Adipocyte (in vitro differentiated cells): ENCODE measurements around the gene ZNF740.

Source experiments
- DNase-seq: peaks from one replicate; pipeline ENCODE4 v3.0.0-alpha.2; 2015; ENCODE audit warnings: low read depth
- H3K27me3 ChIP-seq: replicated peaks from 2 replicates; pipeline ENCODE4 v1.7.0; 2013; ENCODE audit warnings: mild to moderate bottlenecking, low read length, moderate library complexity; ENCODE audit not compliant: control insufficient read depth, insufficient read depth
- H3K36me3 ChIP-seq: 2 replicates; pipeline ENCODE4 v1.7.0; 2013; ENCODE audit warnings: low read length, mild to moderate bottlenecking, moderate library complexity; ENCODE audit not compliant: control insufficient read depth, insufficient read depth, severe bottlenecking
- H3K4me1 ChIP-seq: 2 replicates; pipeline ENCODE4 v1.7.0; 2013; ENCODE audit warnings: mild to moderate bottlenecking, low read length, moderate library complexity; ENCODE audit not compliant: control insufficient read depth, insufficient read depth
- H3K4me3 ChIP-seq: 2 replicates; pipeline ENCODE4 v1.7.0; 2013; ENCODE audit warnings: mild to moderate bottlenecking, low read length, moderate library complexity
- H3K9ac ChIP-seq: 2 replicates; pipeline ENCODE4 v1.7.0; 2013; ENCODE audit warnings: mild to moderate bottlenecking, low read length, moderate library complexity
- H3K9me3 ChIP-seq: 2 replicates; pipeline ENCODE4 v1.7.0; 2013; ENCODE audit warnings: mild to moderate bottlenecking, low read length, moderate library complexity; ENCODE audit not compliant: control insufficient read depth

ZNF740 gene

GRCh38 chr12:53180220-53180930 lies at the start of gene ZNF740, which contains the start of gene CSAD:
Gene ZNF740 (plus strand): TSS chr12:53180722. CDS start chr12:53181984, 1,262 bp downstream.
Gene CSAD (minus strand): TSS chr12:53180925. CDS start chr12:53173470, 7,455 bp downstream.
- peak within 1 kb of the TSS; percentile 96 for H3K9ac ChIP-seq
- H3K4me1 ChIP-seq = peaks cover 48% of the 10 kb centered on the region
- peaks cover 29% of the 10 kb centered on the region for H3K36me3 ChIP-seq
- no peaks in the 10 kb centered on the region for H3K9me3 ChIP-seq
- peak within 1 kb of the TSS; percentile 88 for H3K4me3 ChIP-seq
- no peaks in the 10 kb centered on the region for H3K27me3 ChIP-seq
- DNase-seq = peak; percentile 99

- no peak for DNase-seq
- no peak overlapping the region for H3K4me3 ChIP-seq
- peaks cover 7% of the 10 kb centered on the region for H3K9me3 ChIP-seq
- no peaks in the 10 kb centered on the region for H3K4me1 ChIP-seq
- H3K36me3 ChIP-seq = no peaks in the 10 kb centered on the region
- no peaks in the 10 kb centered on the region for H3K27me3 ChIP-seq
- H3K9ac ChIP-seq = no peak overlapping the region
Measured at GRCh38 chr12:53131844-53132243, 48.7 kb upstream of the ZNF740 start.

GRCh38 chr12:53133722-53134121 lies 46.8 kb upstream of the ZNF740 start:
- Histone ChIP-seq H3K27me3 (no peaks in the 10 kb centered on the region), H3K4me3 (no peak overlapping the region), H3K9ac (no peak overlapping the region), H3K4me1 (no peaks in the 10 kb centered on the region), H3K36me3 (no peaks in the 10 kb centered on the region), H3K9me3 (peaks cover 14% of the 10 kb centered on the region)
- DNase-seq = no peak

DNA sequence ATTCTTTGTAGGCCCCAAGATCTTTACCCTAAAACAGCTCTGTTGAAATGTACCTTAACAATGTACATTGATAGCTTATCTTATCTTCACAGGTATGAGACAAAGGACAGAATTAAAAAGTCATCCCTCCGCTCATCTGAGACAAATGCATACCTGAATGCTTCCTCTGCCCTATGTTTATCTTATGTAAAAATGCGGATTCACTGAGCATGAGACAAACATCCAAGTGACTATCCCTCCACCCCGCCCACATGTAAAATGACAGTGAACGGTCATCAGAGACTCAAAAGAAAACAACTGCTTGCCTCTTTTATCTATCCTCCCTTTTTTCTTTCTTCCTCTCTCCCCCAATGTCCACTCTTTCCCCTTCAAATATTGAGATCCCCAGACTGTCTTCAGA lies 37.2 kb upstream of the ZNF740 start:
- no peaks in the 10 kb centered on the region for H3K9me3 ChIP-seq

GRCh38 chr12:53145383-53146260 lies 34.9 kb upstream of the ZNF740 start:
- H3K4me3 ChIP-seq = no peak overlapping the region
- H3K36me3 ChIP-seq = no peaks in the 10 kb centered on the region

More for the DNA sequence above, 37.2 kb upstream of the ZNF740 start:
- Histone ChIP-seq H3K4me1 (peaks cover 15% of the 10 kb centered on the region), H3K36me3 (no peaks in the 10 kb centered on the region), H3K9ac (no peak overlapping the region), H3K27me3 (no peaks in the 10 kb centered on the region), H3K4me3 (no peak overlapping the region)
- no peak for DNase-seq

DNA sequence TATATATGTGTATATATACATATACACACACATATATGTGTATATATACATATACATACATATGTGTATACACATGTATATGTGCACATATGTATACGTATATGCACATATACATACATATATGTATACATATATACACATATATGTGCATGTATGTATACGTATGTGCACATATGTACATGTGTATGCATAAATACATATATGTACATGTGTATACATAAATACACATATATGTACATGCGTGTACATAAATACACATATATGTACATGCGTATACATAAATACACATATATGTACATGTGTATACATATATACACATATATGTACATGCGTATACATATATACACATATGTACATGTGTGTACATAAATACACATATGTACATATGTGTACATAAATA lies 33.3 kb upstream of the ZNF740 start:
- Histone ChIP-seq H3K27me3 (no peaks in the 10 kb centered on the region), H3K4me1 (peaks cover 15% of the 10 kb centered on the region), H3K36me3 (no peaks in the 10 kb centered on the region), H3K4me3 (no peak overlapping the region), H3K9ac (no peak overlapping the region), H3K9me3 (no peaks in the 10 kb centered on the region)
- no peak for DNase-seq

More at GRCh38 chr12:53145383-53146260, 34.9 kb upstream of the ZNF740 start:
- DNase-seq = peak; percentile 11
- Histone ChIP-seq H3K27me3 (no peaks in the 10 kb centered on the region), H3K9ac (no peak overlapping the region), H3K9me3 (no peaks in the 10 kb centered on the region), H3K4me1 (peaks cover 15% of the 10 kb centered on the region)

GRCh38 chr12:53147653-53148052 lies 32.9 kb upstream of the ZNF740 start:
- DNase-seq = no peak
- H3K36me3 ChIP-seq = no peaks in the 10 kb centered on the region
- no peak overlapping the region for H3K4me3 ChIP-seq
- H3K9me3 ChIP-seq = no peaks in the 10 kb centered on the region
- no peaks in the 10 kb centered on the region for H3K27me3 ChIP-seq
- H3K4me1 ChIP-seq = peaks cover 15% of the 10 kb centered on the region
- H3K9ac ChIP-seq = no peak overlapping the region

DNA sequence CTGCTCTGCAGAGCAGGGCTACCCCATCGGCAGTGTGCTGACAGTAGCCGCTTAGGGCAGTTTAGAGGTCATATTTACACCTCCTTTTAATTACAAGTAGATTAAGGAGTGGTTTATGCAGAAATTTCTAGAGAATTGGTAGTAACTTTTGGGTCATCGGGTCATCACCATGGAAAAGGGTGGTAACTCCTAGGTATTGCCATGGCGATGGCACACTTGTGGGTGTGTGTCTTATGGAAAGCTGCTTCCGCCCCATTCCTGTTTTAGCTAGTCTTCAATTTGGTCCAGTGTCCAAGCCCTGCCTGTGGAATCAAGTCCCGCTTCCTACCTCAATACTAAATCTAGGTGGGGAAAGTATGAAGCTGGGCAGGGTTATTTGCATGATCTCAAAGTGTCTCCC lies 29.5 kb upstream of the ZNF740 start:
- Histone ChIP-seq H3K27me3 (no peaks in the 10 kb centered on the region), H3K9me3 (no peaks in the 10 kb centered on the region), H3K36me3 (peaks cover 13% of the 10 kb centered on the region), H3K4me1 (no peaks in the 10 kb centered on the region), H3K4me3 (no peak overlapping the region), H3K9ac (no peak overlapping the region)
- no peak for DNase-seq

GRCh38 chr12:53152390-53152789 lies 28.1 kb upstream of the ZNF740 start:
- DNase-seq = no peak
- Histone ChIP-seq H3K9ac (no peak overlapping the region), H3K36me3 (peaks cover 27% of the 10 kb centered on the region), H3K9me3 (no peaks in the 10 kb centered on the region), H3K4me3 (no peak overlapping the region), H3K27me3 (no peaks in the 10 kb centered on the region), H3K4me1 (no peaks in the 10 kb centered on the region)

GRCh38 chr12:53159195-53159839 lies 21.2 kb upstream of the ZNF740 start:
- Histone ChIP-seq H3K4me3 (no peak overlapping the region), H3K36me3 (peaks cover 84% of the 10 kb centered on the region), H3K9me3 (no peaks in the 10 kb centered on the region), H3K9ac (peak overlapping the region; percentile 28), H3K4me1 (peaks cover 10% of the 10 kb centered on the region), H3K27me3 (no peaks in the 10 kb centered on the region)
- DNase-seq = peak; percentile 85

- no peak for DNase-seq
- H3K27me3 ChIP-seq = no peaks in the 10 kb centered on the region
- peaks cover 10% of the 10 kb centered on the region for H3K4me1 ChIP-seq
- no peak overlapping the region for H3K4me3 ChIP-seq
- H3K9me3 ChIP-seq = no peaks in the 10 kb centered on the region
- H3K36me3 ChIP-seq = peaks cover 87% of the 10 kb centered on the region
- peak overlapping the region; percentile 28 for H3K9ac ChIP-seq
Measured at GRCh38 chr12:53160000-53160399, 20.5 kb upstream of the ZNF740 start.
